Measurements from ENCODE around the gene FOXL1. TPM values are rescaled to one million over a fixed set of nuclear protein-coding genes. Genes with fewer than 3 reads are reported as not detected.

Gene FOXL1
- total RNA-seq, 1 donor from 2014 or later, result 0.60 TPM

DNA sequence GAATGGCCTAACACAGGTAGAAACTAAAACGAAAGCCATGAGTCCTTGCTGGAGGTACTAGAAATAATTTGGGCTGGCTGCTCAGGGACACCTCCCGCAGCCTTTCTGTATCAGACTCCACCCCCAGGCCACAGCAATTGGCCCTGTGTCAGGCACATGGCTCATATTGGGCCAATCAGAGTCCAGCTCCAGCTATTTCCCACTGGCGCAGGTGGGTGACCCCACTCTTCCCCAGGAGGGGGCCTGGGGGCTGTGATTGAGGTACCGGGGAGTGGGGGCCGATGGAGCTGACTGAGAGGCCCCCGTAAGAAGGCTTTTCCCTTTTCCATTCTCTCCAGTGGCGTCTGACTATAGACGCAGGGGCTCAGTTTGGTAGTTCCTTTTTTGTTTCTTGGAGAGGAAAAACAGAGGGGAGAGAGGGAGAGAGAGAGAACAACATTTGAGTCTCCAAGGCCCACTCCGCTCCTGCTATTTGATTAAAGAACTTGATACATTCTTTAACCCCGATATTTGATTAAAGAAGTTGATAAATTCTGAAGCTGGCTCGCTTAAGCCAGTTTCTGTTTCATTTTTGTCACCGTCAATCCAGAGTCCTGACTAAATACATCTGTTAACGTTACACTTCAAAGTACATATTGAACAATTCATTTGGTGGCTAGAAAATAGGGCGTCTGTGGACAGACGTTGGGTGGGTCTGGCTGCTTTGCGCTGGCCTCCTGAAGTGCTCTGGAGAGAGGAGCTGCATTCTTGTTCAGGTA lies 26.3 kb downstream of the FOXL1 start:
- no peak for DNase-seq (ENCODE audit: low read depth in 2 of 2)

DNA sequence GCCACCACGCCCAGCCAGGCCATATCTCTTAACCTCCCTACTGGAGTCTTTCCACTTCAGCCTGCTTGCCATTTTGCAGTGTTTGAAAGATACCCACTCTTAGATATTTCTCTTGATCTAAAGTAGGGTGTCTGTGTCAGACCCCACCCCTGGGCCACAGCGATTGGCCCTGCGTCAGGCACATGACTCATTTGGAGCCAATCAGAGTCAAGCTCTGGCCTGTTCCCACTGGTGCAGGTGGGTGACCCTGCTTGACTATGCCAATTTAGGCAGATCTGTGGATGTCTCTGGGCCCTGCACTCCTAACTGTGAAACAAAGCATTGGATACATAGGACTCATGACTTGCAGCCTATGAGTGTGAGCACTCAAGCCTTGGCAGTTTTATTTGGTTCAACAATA lies 27.6 kb downstream of the FOXL1 start:
- DNase-seq (ENCODE audit: low read depth in 2 of 2), result no peak

DNA sequence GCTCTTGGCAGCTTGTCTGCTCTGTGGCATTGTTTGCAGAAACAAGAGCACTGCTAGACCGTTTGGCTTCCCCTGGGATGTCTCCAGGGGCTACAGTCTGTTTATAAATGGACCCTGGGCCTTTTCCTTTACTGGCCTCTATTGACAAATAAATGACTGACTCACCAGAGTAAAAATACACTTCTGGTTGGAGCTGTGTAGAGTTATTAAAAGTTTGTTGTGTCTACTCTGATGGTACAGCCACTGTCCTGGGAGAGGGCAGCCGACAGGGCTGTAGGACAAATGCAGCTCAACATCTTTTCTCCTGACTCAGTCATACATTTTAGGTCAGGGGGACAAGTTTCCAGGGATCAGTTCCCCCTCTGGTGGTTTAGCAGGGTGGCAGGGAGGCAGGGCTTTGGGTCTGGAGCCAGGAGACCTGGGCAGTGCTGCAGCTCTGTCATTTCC lies 30.0 kb downstream of the FOXL1 start:
- DNase-seq (ENCODE audit: low read depth in 2 of 2), result peak in 1 of 2 donors; percentile 41

DNA sequence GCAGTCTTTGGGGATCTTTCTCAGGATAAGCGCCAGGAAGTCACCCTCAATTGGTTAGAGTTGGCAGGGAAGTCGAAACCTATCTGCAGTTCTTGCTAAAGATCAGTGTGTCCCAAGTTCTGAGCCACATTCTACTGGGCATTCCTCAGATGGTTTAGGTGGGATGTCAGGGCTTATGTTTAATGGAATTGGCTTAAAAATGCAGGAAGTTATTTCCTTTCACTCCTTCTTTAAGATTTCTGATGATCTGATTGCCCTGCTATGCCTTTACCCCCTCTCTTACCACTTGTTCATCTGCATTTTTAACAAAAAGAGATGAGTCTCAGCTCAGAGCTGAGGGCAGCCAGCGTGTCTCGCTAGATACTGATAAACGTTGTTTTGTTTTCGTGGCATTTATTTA lies 30.8 kb downstream of the FOXL1 start:
- DNase-seq (ENCODE audit: low read depth in 2 of 2), result peak in 1 of 2 donors; percentile 44

DNA sequence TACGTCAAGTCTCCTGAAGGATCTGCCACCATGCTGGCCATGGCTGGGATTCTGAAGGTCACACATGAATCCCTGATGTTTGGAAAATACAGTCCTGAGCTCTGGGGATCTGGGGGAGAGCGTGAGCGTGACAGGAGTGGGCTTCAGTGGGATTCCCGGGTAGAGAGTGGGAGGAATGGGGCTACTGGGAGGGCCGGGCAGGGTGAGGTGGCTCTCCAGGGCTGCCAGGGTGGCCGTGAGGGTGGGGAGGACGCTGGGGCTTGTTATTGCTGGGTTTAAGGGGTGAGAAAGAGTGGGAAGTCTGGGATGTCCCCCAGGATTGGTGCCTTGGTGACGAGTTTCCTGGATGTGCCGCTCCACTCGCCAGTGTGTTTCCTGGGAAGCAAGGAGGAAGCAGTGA lies 31.3 kb downstream of the FOXL1 start:
- DNase-seq (ENCODE audit: low read depth in 2 of 2), result no peak

DNA sequence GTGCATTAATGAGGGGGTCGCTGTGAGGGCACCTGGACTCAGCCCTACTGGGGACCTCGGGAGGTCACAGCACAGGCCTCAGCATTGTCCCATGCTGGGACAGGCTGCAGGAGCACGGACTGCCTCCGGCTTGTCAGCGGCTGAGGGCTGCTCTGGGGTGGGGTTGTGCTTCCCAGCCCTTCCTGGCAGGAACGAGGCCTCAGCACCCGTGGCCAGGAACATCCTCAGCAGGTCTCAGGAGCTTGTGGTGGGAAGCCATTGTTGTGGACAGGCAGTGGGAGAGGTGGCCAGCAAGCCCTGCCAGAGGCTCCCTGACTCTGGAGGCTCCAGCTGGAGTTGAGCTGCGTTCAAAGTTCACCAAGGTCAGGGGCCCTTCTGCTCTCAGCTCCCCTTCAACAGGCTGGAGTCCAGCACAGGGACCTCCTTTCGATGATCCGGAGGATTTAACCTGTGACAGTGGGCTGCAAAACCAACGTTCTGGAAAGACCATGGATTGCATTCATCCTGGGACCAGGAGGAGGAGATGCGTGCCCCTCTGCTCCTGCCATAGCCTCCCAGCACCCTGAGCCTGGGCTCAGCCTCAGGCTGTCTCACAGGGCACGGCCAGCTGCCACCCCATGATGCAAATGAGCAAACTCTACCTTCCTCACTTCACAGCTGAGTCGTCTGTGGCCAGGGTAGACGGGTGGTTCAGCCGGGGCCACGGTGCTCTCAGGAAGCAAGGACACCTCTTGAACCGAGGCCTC lies 32.6 kb downstream of the FOXL1 start:
- DNase-seq (ENCODE audit: low read depth in 2 of 2), result no peak

DNA sequence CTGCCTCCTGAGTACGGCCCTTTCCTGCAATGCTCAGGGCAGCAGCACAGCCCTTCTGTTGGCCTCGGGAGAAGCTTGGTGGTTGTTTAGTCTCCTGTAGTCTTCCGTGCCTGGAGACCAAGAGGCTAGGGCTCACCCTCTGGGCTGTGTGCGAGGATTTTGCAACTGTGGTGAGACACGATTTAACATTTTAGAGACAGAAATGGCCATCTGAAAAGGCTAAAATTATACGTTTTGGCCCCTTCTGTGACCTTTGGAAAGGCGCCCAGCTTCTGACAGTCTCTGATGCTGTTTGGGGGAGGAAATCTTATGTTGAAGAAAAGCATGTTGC lies 33.1 kb downstream of the FOXL1 start:
- DNase-seq (ENCODE audit: low read depth in 2 of 2), result no peak

DNA sequence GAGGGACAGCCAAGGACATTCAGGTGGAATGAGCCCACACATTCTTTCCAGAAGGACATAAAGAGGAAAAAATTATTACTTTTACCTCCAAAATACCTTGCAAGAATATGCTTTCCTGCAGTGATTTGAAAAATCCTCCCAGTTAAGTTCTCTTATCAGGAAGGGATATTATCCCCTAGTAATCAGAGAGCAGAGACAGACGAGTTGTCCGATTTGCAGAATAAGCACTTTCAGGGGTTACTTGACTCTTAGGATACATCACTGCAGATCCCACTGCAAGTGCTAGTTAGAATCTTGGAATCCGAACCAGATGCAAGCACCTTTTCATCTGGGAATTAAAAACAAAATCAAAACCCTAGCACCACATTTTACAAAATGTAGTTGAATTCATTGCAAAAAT lies 33.6 kb downstream of the FOXL1 start:
- DNase-seq (ENCODE audit: low read depth in 2 of 2), result no peak

DNA sequence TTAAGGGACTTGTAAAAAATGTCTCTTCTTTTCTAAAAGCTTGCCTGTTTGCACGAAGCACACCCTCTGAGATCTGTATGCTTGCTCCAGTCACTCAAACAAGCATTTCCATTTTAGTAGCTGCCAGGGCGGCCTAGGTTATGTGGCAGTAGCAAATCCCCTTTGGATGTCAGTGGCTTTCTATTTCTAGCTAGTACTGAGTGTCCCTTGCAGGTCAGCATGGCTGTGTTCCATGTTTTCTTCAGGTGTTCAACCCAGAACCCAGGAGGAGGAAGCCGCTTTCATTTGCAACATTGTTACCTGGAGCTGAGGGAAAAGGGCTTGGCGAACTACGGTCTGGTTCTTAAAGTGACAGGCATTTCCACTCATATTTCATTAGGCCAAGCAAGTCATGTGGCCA lies 36.4 kb downstream of the FOXL1 start:
- DNase-seq (ENCODE audit: low read depth in 2 of 2), result no peak

DNA sequence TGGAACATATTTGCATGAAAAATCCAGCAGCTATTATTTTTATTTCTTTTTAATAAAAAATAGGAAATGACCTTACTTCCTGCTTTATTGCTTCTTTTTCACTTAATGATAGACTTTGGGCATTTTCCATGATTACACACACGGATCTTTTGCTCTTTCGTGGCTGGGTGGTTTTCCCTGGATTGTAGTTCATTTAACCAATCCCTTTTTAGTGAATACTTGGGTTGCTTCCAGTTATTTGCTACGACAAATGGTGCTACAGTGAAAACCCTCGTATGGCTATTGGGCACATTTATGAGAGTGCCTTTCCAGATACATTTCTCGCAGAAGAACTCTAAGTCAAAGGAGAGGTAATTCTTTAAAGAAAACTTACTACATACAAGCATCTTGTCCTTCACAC lies 38.6 kb downstream of the FOXL1 start:
- DNase-seq (ENCODE audit: low read depth in 2 of 2), result peak in 1 of 2 donors; percentile 88

DNA sequence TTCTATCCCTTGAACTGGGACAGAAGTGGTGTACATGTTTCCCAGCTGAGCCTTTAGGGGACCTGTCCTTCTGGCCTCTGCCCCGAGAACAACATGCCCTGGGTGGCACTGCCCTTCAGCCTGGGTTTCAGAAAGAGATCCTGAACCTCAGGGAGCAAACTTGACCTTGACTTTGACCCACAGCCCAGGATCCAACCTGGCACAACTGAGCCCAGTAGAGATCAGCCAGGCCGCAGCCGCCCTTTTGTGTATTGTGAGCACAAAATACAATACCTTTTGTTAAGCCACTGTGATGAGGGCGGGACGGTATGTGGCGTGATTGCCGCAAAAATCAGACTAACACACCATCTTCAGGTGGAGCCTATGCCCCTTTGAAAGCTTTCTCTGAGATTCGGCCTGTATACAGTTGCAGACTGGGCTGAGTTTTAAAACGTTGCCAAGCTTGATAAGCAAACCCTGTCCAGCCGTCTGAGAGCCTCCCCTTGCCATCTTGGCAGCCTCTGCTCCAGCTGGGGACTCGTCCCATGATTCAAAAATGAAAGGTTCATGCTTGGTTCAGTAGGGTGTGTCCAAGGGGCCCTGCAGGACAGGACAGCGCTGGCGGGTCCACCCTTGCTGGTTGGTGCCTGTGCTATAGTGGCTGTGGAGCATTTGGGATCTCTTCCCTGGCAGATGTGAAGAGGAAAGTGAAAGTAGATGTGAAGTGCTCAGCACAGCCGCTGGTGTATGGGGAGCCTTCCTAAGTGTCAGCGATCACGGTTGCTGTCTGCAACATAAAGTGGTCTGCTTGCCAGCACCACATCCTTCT lies 40.3 kb downstream of the FOXL1 start:
- peak in 1 of 2 donors; percentile 41 for DNase-seq (ENCODE audit: low read depth in 2 of 2)

DNA sequence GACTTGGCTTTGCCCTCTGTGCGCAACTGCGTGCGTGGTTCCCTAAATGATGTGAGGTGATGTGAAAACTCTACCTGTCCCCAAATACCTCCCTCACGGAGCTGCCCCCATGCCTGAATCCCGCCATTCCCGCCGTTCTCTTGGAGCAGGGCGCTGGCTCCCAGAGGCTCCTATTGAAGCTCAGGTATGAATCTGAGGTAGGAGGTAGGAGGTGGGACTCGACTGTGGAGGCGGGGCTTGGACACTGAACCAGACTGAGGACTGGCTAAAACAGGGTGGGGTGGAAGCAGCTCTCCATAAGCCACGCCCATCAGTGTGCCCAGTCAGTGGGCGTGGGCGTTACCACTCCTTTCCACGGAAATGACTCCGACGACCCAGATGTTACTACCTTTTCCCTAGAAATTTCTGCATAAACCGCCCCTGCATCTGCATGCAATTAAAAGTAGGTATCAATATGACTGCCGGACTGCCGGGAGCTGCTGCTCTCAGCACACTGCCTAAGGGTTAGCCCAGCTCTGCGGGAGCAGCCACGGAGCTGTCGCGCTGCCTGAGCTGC lies 41.0 kb downstream of the FOXL1 start:
- DNase-seq (ENCODE audit: low read depth in 2 of 2), result peak in 1 of 2 donors; percentile 28

DNA sequence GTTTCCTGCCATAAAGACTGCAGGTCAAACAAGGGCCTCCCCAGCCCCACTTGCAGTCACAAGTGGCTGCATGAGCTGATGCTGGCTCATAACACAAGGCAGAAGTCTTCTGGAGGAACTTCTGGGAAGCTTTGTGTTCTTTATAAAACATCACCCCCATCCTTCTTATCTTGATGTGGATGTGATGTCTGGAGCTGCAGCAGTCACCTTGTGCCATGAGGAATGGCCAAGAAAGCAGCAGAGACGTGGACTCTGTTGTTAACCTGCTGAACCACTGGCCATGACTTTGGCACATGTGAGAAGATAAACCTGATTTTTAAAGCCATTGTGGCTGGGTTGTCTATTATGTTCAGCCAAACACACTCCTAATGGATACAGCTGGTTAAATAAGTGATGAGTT lies 41.8 kb downstream of the FOXL1 start:
- DNase-seq (ENCODE audit: low read depth in 2 of 2), result no peak

DNA sequence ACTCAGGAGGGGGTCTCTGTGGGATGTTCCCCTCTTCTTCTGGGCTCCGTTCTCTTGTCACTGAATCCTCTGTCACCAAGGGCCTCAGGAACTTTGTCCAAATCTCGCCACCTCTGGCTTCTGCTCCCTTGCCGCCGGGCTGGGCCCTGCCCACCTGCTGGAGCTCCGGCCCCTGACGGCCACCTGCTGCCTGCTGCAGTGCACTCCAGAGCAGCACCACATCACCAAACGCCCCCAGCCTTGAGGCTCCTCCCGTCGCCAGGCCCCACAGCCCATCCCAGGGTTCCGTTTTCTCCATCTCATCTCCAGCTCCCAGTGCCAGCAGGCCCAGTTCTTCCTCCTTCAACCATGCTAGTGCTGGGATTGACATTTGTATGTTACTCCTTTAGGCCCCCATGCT lies 43.6 kb downstream of the FOXL1 start:
- DNase-seq (ENCODE audit: low read depth in 2 of 2), result no peak

DNA sequence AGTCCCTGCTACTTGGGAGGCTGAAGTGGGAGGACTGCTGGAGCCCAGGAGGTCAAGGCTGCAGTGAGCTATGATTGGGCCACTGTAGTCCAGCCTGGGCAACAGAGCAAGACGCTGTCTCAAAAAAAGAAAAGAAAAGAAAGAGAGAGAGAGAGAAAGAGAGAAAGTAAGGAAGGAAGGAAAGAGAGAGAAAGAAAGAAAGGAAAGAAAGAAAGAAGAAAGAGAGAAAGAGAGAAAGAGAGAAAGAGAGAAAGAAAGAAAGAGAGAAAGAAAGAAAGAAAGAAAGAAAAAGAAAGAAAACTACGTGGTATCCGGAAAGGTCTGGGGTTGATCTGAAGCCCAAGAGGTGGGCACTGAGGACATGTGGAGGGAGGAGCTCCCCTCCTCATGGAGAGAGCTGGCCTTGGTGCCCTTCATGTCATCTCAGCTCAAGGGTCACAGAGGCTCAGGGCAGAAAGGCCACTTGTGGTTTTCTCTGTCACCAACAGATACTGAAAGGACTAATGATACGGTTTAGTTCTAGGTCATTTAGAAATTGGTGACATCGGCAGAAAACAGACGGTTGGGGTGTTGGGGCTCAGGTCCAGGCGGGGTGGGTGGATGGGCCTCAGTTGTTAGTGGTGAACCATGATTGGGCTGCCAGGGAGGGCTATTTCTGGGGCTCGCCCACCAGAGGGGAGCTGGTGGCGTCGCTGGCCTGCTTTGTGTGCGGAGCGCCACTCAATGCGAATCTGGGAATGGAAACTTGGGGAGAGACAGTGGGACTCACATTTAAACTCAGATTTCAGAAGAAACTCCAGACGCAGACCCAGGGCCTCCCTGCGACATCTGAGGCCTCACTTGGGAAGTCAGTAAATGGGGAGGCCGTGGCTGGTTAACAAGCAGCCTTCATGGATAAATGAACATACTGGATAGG lies 44.6 kb downstream of the FOXL1 start:
- no peak for DNase-seq (ENCODE audit: low read depth in 2 of 2)

DNA sequence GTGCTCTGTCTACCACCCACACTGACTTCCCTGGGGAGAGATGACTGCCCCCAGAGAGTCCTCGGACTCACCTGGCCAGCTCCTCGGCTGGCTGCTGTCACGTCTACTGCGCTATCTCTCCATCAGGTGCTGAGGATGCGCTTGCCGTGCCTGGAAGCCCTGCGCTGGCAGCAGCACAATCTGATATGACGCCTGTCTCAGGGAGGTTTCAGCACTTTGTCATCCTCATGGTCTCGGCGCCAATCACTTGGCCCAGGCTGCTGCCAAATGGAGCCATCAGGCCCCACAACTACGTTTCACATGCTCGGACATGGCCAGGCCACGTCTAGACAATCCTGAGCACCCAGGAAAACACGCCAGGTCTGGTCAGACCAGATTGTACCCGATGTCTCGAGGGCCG lies 46.7 kb downstream of the FOXL1 start:
- no peak for DNase-seq (ENCODE audit: low read depth in 2 of 2)

DNA sequence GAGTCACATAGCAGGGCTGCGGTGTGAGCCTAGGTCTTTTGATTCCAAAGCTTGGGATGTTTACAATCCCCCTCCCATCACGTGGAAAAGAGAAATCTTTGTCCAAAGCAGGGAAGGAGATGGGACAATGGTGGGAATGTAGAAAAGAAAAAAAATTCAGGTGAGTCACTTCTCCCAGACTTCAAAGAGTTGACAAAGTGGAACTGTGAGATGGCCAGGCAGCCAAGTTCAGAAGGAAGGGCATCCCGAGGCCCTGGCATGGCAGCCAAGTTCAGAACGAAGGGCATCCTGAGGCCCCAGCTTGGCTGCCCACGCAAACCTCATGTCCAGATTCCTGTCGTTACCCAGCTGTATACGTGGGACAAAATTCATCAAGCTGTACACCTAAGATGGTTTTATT lies 47.5 kb downstream of the FOXL1 start:
- peak in 1 of 2 donors; percentile 66 for DNase-seq (ENCODE audit: low read depth in 2 of 2)

DNA sequence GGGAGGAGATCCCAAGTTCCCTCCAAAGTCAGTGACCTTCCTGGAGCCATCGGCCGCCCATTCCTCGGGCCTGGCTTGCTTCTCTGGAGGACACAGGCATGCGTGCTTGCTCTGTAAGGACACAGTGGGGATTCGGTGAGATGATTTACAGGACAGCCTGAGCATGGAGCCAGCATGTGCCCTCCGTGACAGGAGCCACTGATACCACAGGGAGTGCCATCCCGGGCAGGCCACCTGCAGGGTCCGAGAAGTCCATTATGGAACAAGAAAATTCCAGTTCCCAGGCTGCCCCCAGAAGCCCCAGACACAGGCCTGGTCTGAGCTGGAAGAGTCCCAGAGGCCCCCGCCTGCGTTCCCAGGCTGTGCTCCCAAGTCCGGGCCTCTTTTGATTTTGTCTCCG lies 47.9 kb downstream of the FOXL1 start:
- DNase-seq (ENCODE audit: low read depth in 2 of 2), result no peak

DNA sequence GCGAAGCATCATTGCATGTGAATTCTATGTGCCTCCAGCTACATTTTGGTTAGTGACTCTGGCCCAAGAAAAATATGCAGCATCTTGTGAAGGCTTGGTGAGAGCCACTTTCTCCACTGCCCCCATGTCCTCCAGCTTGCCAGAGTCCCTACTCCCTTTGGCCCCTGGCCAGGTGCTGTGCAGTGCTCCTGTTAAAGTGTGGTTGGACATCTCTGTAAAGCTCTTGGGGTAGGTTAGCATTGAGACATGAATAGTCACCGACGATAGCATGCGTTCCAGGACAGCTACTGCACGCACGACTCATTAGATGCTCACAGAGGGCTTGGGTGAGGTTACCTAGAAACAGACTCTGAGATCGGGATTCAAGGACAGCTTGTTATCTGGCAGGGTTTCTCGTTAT lies 48.6 kb downstream of the FOXL1 start:
- no peak for DNase-seq (ENCODE audit: low read depth in 2 of 2)

DNA sequence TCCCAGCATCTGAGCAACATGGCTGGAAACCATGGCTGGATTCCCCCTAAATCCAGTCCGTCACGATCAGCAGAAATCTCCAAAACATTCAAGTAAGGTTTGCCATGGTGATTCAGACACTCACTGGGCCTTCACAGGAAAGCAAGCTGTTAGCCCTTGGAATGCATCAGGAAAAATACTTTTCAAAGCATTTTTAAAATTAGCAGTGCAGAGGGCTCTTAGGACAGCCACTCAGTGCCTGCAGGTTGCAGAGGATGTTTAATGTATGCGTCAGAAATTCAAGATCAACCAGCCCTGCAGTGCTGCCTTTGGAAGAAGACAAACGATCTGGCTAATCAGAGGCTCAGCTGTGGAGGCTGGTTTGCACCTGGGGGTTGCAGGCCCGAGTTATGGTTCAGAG lies 50.3 kb downstream of the FOXL1 start:
- no peak for DNase-seq (ENCODE audit: low read depth in 2 of 2)

DNA sequence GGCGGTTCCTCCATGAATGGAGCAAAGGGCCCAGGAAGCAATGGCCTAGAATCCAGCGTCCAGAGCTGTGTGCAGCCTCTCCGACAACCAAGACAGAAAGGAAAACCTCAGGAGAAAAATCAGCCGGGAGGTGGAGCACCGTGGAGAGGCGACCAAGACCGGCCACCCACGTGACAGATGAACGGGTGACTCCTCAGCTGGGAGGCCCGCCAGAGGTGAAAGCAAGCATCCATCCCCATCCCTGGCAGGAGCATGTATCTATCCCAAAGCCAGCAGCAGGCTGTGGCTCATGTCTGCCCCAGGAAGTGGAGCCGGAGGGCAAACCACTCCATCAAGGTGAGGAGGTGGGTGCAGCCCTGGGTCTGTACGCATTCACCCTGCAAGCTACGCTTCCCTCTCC lies 52.1 kb downstream of the FOXL1 start:
- no peak for DNase-seq (ENCODE audit: low read depth in 2 of 2)

Data from lung microvascular endothelial cell (primary cell).